Panc1 (cell line): ENCODE measurements around the gene MYO7B.

Source experiments
- CTCF ChIP-seq: fragments of 450-650 bp; IDR thresholded peaks from 2 replicates; pipeline ENCODE4 v1.5.1; 2017; ENCODE audit warnings: mild to moderate bottlenecking
- POLR2AphosphoS5 ChIP-seq: IDR thresholded peaks from 2 replicates; pipeline ENCODE4 v1.6.1; 2012; ENCODE audit warnings: mild to moderate bottlenecking, low read depth, low read length, moderate library complexity
- REST ChIP-seq, 2 experiments: IDR thresholded peaks; 2 replicates each; pipeline ENCODE4 v1.6.1; 2011 to 2012; ENCODE audit warnings: low read depth in 2 of 2, control low read depth in 1 of 2, low read length in 1 of 2, mild to moderate bottlenecking in 1 of 2, moderate library complexity in 1 of 2; ENCODE audit not compliant: insufficient read depth in 1 of 2
- SIN3A ChIP-seq: IDR thresholded peaks from 2 replicates; pipeline ENCODE4 v1.6.1; 2012; ENCODE audit warnings: low read depth, mild to moderate bottlenecking, low read length, moderate library complexity, borderline replicate concordance; ENCODE audit not compliant: insufficient read depth

- TF ChIP-seq CTCF: no peak
- no peak for TF ChIP-seq POLR2AphosphoS5
- TF ChIP-seq REST (IDR thresholded peaks at IDR 0.05; ENCODE audit: insufficient read depth in 1 of 2, low read depth in 2 of 2, low read length in 1 of 2): no peak
- no peak for TF ChIP-seq SIN3A
These were observed 47.7 kb downstream of the MYO7B start for GRCh38 chr2:127582863-127583861.
